Measurements from ENCODE around the gene ASF1B. TPM values are rescaled to one million over a fixed set of nuclear protein-coding genes. Genes with fewer than 3 reads are reported as not detected.
"Not testable (repeated sequence)": the region's sequence is repeated elsewhere in the genome, so short reads cannot be mapped to it uniquely, and the experiment has no call there.

The ASF1B gene
- 95.9 and 102 TPM in 2 replicates for total RNA-seq (2014; rRNA removed; shearing (Covaris generic))

DNA sequence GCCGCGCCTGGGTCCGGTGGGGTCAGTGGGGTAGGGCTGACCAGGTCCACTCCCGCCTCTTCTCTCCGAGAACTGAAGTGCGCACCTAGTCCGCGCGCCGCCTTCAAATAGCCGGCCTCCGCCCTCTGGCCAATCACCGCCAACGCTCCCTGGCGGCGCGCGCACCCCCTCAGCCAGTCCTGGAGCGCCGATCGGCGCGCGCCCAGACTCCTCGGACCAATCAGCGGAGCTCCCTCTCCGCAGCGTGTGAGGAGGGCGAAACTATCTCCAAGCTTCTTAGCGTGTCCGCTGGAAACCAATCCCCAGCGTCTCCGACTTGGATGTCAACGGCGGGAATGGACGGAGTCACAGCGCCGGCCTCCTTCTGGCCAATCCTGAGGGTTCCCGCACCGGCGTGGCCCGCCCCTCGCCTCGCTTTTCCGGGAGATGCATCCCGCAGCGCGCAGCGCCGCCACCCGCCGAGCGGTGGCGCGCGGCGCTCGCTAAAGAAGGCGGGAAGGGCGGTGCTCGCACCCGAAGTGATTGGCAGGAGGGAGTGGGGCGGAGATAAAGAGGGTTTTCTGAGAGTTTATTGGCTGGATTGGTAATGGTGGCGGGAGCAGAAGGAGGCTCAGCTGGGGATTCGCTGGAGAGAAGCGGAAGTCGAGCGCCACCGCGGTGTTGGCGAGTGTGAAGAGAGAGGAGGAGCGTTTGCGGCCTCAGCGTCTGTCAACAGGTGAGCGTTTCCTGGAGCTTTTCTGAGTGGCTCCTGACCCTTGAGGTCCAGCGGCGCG lies at the start of gene ASF1B:
Gene ASF1B, minus strand, starts transcription at position 81 of the 773 bp plus-strand sequence. CDS start 133 bp downstream, outside the sequence.
- DNase-seq (ENCODE audit: low spot score) = peak; percentile 96

DNA sequence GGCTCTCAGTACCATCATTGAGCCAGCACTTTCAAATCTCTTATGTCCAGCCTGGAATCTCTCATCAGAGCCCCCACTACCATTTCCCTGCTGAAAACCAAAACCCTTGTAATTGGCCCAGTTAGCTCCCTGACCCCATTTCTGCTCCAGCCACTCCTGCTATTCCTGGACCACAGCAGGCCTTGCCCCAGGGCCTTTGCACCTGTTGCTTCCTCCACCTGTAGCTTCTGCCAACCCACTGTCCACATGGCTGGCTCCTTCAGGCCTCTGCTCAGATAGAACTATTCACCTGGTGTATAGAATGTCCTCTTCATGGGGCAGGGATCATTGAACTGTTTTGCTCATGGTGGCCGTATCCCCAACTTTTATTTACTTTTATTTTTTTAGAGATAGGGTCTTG lies 49.3 kb upstream of the ASF1B start:
- DNase-seq (ENCODE audit: low spot score) = not testable (repeated sequence)

DNA sequence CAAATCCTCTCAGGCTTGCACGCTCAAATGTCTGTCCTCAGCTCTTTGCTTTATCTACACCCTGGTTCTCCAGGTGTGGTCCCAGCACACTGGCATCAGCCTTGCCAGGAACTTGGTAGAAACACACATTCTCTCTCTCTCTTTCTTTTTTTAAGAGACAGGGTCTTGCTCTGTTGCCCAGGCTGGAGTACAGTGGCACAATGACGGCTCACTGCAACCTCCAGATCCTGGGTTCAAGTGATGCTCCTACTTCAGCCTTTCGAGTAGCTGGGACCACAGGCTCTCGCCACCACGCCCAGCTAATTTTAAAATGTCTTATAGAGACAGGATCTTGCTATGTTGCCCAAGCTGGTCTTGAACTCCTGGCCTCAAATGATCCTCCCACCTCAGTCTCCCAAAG lies 48.8 kb upstream of the ASF1B start:
- DNase-seq (ENCODE audit: low spot score) = no peak

DNA sequence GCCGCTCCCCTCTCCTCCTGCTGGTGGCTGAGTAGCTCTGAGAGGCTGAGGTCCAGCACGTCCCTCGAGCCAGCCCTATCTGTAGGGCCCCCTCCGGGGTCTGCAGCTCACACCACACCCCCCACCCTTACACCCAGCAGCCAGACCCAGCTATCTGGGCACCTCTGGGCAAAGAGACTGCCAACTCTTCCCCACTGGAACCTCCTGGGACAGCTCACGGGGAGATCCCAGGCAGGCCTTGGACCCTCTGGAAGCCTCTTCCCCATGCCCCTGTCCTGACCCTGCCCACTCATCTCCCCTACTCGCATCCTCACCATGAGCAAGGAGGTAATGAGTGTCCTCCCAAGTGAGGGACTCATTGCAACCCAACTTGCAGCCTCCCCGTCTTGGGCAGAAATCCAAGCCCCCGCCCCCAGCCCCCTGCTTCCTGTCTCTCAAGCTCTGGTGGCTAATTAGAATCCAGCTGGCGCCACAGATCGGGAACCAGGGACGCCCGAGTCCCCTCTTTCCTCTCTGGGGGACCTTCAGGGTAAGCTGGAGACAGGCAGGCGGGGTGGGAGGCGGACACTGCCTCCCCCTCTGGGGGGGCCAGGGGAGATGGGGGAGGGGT lies 47.5 kb upstream of the ASF1B start:
- DNase-seq (ENCODE audit: low spot score) = no peak

DNA sequence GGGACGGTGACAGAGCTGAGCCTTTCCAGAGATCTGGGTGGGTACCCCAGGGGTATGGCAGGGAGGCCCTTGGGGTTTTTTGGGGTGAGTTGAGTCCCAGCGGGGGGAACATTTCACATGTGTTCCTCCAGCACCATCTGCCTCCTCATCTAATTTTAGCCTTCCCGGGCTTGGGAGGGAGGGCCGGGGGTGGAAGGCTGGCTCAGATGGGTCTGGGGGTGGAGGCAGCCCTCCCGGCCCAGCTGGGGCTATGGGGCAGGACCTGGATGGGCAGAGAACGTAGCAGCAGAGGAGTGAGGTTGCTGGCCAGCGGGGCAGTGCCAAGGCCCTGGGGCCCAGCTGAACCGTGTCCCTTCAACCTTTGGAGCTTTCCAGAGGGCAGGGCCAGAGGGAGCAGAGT lies 46.1 kb upstream of the ASF1B start:
- no peak for DNase-seq (ENCODE audit: low spot score)

DNA sequence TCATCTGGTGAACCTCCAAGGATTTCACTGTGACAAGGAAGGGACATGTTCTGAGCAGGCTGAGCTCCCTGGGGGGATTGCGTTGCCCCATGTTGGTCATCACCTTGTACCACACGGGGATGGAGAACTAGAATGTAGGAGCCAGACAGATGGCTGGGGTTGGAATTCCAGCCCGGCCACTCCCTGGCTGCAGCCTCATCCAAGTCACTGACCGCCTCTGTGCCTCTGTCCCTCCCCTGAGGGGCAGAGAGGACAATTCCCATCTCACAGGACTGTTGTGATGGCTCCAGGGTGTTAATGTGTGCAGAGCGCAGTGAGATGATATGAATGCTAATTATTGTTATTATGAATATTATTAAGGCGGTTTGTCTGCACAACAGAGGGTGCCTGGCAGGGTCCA lies 45.5 kb upstream of the ASF1B start:
- DNase-seq (ENCODE audit: low spot score) = no peak

DNA sequence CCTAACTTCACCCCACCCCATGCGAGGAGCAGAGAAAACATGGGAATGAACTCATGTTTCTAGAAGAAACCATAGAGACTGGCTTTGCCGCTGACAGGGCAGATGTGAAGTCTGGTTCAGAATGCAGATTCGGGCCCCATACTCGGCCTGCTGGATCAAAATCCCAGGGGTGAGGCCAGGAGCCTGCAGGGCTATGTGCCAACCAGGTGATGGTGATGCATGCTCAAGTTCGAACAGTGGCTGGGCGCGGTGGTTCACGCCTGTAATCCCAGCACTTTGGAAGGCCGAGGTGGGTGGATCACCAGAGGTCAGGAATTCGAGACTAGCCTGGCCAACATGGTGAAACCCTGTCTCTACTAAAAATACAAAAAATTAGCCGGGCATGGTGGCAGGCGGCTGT lies 44.8 kb upstream of the ASF1B start:
- not testable (repeated sequence) for DNase-seq (ENCODE audit: low spot score)

DNA sequence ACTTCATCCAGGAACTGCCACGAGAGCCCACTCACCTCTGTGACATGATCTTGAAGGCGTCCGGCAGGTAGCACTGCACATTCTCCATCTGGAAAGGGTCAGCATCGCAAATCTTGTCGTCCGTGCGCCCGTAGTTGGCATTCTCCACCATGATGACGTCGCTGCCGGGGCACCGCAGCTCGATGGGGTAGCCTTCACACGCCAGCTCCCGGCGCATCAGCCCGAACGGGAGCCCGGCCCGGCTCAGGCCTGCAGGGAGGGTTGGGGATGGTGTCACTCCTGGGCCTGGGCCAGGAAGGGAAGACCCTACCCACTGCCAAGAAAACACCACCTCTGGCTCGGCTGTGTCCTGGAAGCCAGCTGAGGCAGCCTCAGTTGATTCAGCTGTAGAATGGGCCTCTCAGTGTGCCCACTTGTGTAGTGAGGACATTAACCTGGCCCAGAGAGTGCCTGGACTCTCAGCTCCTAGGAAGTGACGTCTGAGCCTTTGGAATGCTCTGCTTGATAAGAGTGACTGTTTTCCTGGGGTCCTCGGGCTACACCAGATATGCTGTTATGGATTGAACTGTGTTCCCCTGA lies 41.2 kb upstream of the ASF1B start:
- DNase-seq (ENCODE audit: low spot score) = no peak

DNA sequence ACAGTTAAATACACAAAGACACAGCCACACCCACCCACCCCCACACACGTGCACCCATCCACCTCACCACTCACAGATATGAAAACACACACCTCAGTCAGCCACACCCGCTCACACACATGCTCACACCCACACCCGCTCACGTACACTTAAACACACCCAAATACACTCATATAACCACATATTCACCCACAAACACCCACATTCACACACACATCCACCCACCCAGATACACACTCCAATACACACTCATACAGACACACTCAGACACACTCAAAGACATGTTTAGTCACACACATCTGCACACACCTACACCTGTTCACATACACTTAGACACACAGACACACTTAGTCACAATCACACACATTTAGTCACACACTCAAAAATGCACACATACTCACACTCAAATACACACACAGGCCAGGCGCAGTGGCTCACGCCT lies 39.0 kb upstream of the ASF1B start:
- DNase-seq (ENCODE audit: low spot score) = no peak

DNA sequence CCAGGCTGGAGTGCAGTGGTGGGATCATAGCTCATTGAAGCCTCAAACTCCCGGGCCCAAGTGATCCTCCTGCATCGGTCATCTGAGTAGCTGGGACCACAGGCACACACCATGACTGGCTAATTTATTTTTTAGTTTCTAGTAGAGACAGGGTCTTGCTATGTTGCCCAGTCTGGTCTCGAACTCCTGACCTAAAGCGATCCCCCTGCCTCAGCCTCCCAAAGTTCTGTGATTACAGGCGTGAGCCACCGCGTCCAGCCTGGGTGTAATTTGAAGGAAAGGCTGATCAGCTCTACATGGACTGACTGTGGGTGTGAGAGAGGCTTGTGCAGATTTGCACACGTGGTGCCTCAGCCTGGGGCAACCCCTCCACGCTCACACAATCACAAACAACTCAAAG lies 38.5 kb upstream of the ASF1B start:
- DNase-seq (ENCODE audit: low spot score) = no peak

DNA sequence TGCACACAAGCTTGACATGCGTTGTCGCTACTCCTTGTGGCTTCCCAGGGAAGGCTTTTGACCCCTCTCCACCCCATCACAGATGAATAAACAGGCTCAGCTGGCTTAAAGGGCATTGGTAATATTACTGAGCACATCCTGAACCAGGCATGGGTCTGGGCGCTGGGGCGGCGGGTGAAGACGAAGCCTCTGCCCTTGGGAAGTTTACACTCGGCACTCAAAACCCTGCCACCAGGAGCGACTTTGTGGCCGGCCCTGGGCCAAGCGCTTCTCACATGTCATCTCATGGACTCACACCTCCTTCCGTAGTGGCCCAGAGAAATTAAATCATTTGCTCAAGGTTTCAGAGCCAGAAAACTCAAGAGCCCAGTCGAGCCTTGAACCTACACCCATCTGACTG lies 32.6 kb upstream of the ASF1B start:
- no peak for DNase-seq (ENCODE audit: low spot score)

DNA sequence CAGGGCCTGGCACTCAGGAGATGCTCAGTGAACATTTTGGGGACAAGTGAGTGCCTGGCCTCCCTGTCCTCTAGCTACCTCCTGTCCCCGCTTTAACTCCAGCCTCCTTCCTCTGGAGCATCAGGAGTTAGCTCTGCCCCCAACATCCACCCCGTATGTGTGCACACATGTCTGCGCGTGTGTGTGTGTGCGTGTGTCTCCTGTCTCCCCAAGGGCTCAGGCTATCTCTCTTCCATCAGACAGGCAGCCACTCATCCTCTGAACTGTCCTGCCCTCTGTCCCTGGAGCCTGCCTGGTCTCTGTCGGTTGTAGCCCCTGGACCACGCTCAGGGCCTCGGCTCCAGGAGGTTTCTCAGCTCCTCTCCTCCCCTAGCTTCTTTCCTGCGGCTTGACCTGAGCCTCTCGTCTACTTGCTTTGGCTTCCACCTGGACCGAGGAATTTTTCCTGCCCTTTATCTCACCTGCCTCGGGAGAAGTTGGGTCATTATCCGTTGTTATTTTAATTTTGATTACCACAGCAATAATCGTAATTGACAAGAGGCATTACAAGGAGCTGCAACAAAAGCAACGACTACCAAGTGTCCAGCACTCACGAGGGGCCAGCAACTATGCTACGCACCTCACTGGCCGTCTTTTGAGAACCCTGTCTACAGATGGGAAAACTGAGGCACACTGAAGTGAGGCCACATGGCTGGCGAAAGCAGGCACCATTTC lies 32.0 kb upstream of the ASF1B start:
- no peak for DNase-seq (ENCODE audit: low spot score)

DNA sequence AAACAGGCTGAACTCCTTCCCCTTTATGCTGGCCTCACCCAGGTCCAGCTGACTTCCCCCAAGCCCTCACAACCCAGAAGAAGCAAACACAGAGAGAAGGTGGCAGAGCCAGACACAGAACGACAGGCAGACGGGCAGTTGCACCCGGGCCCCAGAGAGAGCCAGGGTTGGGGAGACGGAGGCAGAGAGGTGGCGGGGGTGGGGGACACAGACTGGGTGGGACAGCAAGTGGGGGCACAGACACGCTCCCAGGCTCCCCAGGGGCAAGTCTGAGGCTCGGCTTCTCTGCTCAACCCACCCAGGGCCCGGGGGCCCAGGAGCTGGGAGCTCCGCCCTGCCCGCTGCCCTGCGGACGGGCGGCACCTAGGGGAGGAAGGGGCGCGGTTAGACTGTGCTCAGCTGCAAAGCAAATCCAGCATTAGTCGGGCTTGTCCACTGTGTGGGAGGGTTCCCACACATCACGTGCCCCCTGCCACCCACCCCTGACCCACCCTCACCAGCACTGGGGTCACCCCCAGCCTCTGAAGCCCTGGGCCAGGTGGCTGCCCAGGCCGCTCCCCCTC lies 31.3 kb upstream of the ASF1B start:
- DNase-seq (ENCODE audit: low spot score) = no peak

DNA sequence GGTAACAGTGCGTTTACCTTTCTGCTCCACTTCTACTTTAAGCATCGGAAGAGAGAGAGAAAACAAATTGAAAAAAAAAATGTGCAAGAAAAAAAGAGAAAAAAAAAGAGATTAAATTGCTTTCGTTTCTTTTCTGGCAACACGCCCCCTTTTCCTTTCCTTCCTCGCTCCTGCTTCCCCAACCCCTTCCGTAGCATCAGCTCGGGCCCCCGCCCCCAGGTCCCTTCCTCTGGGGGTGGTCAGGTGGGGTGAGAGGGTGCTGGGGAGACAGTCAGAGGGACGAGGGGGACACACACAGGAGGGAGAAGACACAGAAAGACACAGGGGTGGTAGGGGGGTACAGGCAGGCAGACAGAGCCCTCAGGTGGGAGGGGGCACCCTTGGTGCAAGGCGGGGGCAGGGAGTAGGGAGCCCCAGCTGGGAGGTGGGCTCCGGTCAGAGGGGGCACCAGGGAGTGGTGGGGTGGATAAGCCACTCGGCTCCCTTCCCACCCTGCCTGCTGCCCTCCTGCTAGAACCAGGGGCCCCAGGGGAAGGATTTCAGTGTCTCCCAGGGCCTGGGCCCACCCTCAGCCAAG lies 30.7 kb upstream of the ASF1B start:
- no peak for DNase-seq (ENCODE audit: low spot score)

DNA sequence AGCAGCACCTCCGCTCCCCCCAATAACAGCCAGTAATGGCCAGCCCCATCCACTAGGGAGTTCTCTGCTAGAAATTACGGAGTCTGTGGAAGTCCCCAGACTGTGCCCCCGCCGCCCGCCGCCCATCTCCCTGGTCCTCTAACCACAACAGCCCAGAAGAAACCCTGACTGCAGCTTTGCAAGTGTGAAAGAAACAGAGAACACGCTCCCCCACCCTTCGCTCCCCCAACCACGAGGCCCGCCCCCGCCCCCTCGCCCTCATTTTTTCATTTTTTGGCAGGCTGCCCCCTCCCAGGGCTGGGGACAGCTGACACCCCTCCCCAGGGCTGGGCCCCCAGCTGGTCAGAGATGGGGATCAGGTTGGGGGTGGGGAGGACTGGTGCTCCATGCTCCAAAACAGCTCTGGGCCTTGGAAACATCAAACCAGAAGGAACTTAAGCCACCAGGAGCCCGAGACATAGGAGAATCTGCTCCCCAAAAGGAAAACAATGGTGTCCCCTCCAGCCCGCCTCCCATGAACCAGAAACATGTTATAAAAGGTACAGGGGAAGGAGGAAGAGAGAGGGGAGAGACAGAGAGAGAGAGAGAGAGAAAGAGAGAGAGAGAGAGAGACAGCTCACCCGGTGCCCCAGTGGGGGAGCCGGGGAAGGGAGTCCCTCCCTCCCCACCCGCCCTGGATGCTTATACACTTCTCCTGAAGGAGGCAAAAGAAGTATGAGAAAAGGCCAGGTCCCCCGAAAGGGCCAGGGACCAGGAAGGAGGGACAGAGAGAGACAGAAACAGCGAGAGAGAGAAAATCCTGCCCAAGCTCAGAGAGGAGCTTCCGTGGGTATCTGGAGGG lies 29.8 kb upstream of the ASF1B start:
- no peak for DNase-seq (ENCODE audit: low spot score)

DNA sequence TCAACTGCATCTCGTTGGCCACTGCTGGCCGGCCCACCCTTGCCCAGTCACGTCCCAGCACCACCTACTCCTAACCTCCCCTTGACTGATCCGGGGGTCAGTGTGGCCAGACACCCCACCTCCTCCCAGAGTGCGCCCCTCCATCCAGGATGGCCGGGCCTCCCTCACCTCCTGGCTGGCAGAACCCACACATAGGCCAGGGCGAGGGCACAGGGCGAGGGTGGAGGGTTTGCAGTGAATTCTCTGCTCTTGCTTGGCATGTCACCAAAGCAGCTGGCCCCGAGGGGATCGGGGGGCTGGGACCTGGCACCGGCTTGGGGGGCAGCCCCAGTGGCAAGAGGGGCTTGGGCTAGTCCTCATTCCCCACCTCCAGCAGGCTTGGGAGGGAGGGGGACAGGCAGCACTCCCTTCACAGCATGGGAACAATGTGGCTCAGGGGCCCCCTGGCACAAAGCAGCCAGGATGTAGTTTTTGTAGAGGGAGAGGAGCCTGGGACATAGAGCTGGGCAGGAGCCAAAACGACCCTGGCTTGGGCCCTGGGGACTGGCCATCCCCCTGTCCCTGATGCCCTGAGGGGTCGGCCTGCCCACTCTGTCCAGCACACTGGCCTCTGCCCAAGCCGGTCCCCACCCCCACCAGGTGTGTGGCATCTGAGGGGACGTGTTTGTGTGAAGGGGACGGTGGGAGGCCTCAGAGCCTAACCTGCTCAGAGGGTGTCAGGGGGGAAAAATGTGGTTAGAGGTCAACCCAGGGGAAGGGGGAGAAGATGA lies 28.5 kb upstream of the ASF1B start:
- no peak for DNase-seq (ENCODE audit: low spot score)

DNA sequence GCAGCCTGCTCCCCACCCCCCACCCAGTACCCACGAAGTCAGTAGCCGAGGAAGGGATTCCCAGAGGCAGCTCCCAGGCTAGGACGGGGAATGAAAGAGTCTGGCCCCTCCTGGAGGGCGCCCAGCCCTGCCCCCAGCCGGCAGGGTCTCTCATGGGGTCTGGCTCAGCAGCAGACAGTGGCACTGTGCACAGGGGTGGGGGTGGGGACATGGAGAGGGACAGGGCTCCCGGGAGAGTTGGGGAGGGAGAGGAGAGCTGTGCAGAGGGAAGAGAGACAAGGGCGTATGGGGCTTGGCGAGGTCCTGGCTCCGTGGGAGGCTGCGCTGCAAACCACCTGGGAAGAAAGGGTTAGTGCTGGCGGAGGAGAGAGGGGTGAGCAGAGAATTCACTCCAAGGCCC lies 27.7 kb upstream of the ASF1B start:
- DNase-seq (ENCODE audit: low spot score) = no peak

DNA sequence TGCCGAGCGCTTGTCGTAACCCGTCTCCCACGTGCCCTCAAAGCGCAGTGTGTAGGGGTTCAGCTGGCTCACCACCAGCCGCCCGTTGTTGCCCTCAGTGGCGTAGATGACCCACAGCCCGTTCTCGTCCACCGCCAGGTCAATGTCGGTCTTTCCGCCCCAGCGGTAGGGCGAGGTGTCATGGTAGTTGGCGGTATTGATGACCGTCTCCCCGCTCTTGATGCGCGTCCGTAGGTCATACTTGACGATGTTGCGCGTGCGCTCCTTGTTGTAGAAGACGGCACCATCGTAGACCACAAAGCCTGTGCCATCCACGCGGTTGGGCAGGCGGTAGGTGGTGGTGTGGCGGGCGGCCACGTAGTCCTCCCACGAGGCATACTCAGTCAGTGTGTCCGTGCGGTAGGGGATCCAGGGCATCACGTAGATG lies 26.5 kb upstream of the ASF1B start:
- DNase-seq (ENCODE audit: low spot score) = no peak

DNA sequence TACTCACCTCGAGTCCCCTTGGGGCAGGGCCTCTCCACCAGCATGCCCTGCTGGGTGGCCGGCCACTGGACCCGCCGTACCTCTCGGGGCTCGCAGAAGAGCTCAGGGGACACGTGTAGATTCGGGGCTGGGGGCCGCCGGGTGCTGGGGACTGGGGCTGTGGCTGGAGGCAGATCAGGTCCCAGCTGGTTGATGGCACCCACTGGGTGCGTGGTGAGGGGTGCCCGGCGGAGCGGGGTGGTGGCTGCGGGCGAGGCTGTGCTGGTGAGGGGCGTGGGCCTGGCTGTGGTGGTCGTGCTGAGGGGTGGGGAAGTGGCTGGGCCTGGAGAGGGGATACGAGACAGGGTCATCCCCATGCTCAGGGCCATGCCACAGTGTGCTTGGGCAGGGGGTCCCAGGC lies 24.9 kb upstream of the ASF1B start:
- no peak for DNase-seq (ENCODE audit: low spot score)

Measured in HT-29 (cell line).